ENCODE measurements around the gene ARHGAP42. TPM values are rescaled to one million over a fixed set of nuclear protein-coding genes. Genes with fewer than 3 reads are reported as not detected.

ARHGAP42 gene
- total RNA-seq, 1 experiment from 2014 or later: 39.1 TPM

GRCh38 chr11:100957499-100957898 is 270.4 kb downstream of the ARHGAP42 start:
- peaks cover 0 to 16% (median 15%) of the 10 kb centered on the region in 3 experiments; a peak in 5 of 7 replicates for H3K36me3 Mint-ChIP-seq (ENCODE audit: insufficient read depth in 1 of 3, low read depth in 3 of 3)
- no CpG with 5 or more reads among the region's 4 CpGs for WGBS (ENCODE audit: extremely low coverage, insufficient read length, low lambda C conversion rate)
- no peaks in the 10 kb centered on the region for H3K79me2 ChIP-seq (ENCODE audit: insufficient read depth, low read length)

More at GRCh38 chr11:100957499-100957898, 270.4 kb downstream of the ARHGAP42 start:
- no peak overlapping the region for H4K8ac ChIP-seq (replicated peaks; ENCODE audit: insufficient read length, low read depth, low read length)
- H3K56ac ChIP-seq (ENCODE audit: insufficient read length, low read depth, low read length): no peak overlapping the region
- Mint-ChIP-seq H3K4me3 (no peak overlapping the region), H3K9me3 (no peaks in the 10 kb centered on the region), H3K27me3 (ENCODE audit: low read depth) (no peaks in the 10 kb centered on the region), H3K4me1 (peaks cover 28% of the 10 kb centered on the region in 2 experiments), H3K27ac (no peak overlapping the region)
- H3K27ac ChIP-seq (ENCODE audit: insufficient read length, low read depth, low read length): no peak overlapping the region
- no peaks in the 10 kb centered on the region for H3K9me3 ChIP-seq (ENCODE audit: control insufficient read depth, low read depth, low read length)
- no peak overlapping the region for H3K23ac ChIP-seq (ENCODE audit: insufficient read length, low read depth, low read length)
- H3K9ac ChIP-seq (ENCODE audit: extremely low read depth, insufficient read length, low read length): no peak overlapping the region
- H3K79me1 ChIP-seq (ENCODE audit: insufficient read depth, low read depth, low read length, poor library complexity, severe bottlenecking): no peaks in the 10 kb centered on the region
- H2BK120ac ChIP-seq (ENCODE audit: low read depth, low read length, poor library complexity, severe bottlenecking): no peak overlapping the region
- peaks cover 5% of the 10 kb centered on the region; the same call in 1 of the 2 replicates for H3K4me1 ChIP-seq (ENCODE audit: insufficient read depth, low read length)
- no peaks in the 10 kb centered on the region for H4K20me1 ChIP-seq (ENCODE audit: control insufficient read depth, insufficient read depth, insufficient read length)
- H3K14ac ChIP-seq (ENCODE audit: insufficient read depth, low read length): no peak overlapping the region
- no peak for DNase-seq
- H4K91ac ChIP-seq (ENCODE audit: insufficient read length, low read depth, low read length): no peak overlapping the region
- H2AFZ ChIP-seq (ENCODE audit: low read length): no peak overlapping the region
- H3K27me3 ChIP-seq (ENCODE audit: insufficient read depth, low read length): no peaks in the 10 kb centered on the region
- H3K4ac ChIP-seq (ENCODE audit: low read depth, low read length): no peak overlapping the region
- no peak overlapping the region for H3K18ac ChIP-seq (ENCODE audit: insufficient read length, low read depth, low read length)
- H3T11ph ChIP-seq (ENCODE audit: low read length): no peak overlapping the region
- no peaks in the 10 kb centered on the region for H3K23me2 ChIP-seq (ENCODE audit: insufficient read length, low read depth, low read length, poor library complexity, severe bottlenecking)
- H2BK20ac ChIP-seq (ENCODE audit: low read depth, low read length, poor library complexity, severe bottlenecking): no peak overlapping the region
- no peak overlapping the region for H2BK5ac ChIP-seq (ENCODE audit: insufficient read length, low read length)
- no peak overlapping the region for H3K4me2 ChIP-seq (ENCODE audit: insufficient read depth, insufficient read length, low read length)
- no peak for TF ChIP-seq CTCF (conservative IDR thresholded peaks at IDR 0.05)
- H2AK5ac ChIP-seq (ENCODE audit: insufficient read length, low read length): no peak overlapping the region
- H2BK12ac ChIP-seq (ENCODE audit: insufficient read length, low read depth, low read length): no peak overlapping the region
- no peak overlapping the region for H4K5ac ChIP-seq (ENCODE audit: insufficient read length, low read depth, low read length)
- no peak overlapping the region for H2BK15ac ChIP-seq (ENCODE audit: low read depth, low read length)

All from H9 (cell line).